B cell (primary cell): ENCODE measurements around the gene SFMBT1. TPM values are rescaled to one million over a fixed set of nuclear protein-coding genes. Genes with fewer than 3 reads are reported as not detected.

Experiments
- ATAC-seq: fragments of 200-7000 bp; cut with Tn5 transposase; one replicate; pipeline ENCODE4 v1.10.0; 2021; ENCODE audit warnings: low read depth, mild to moderate bottlenecking, moderate number of reproducible peaks, moderate library complexity
- CTCF ChIA-PET: fragments of 350-600 bp; sonication (Branson Sonifier 250); formaldehyde crosslinking; loops from one replicate; lab custom pipeline; 2021; ENCODE audit warnings: antibody characterized with exemption, inconsistent platforms; lab: Charles Lee
- POLR2A ChIA-PET: fragments of 350-600 bp; sonication (Branson Sonifier 250); formaldehyde crosslinking; loops from one replicate; lab custom pipeline; 2021; ENCODE audit warnings: antibody characterized with exemption; lab: Charles Lee
- DNase-seq: peaks from one replicate; pipeline ENCODE4 v3.0.0; 2013
- H2AFZ ChIP-seq: 2 replicates; pipeline ENCODE4 v1.6.1; 2012; ENCODE audit warnings: mild to moderate bottlenecking, low read depth, low read length; ENCODE audit not compliant: insufficient read depth, poor library complexity, severe bottlenecking
- H3K27ac ChIP-seq, 2 donors: 1 replicate in 1 of 2; 2 replicates in 1 of 2; pipeline ENCODE4 v1.5.1; 2012 to 2013; ENCODE audit warnings: low read length in 2 of 2, mild to moderate bottlenecking in 2 of 2, moderate library complexity in 1 of 2
- H3K27me3 ChIP-seq, 4 experiments: fragments of 200-600 bp in 1 of 4; sonication (generic) in 1 of 4; replicated peaks in 1 of 4; 1 replicate in 2 of 4; 2 replicates in 2 of 4; pipeline versions ENCODE4 v1.6.1 to v1.7.0; 2013 to 2016; ENCODE audit warnings: low read length in 3 of 4, mild to moderate bottlenecking in 2 of 4, mixed read lengths in 1 of 4, moderate library complexity in 1 of 4; ENCODE audit not compliant: insufficient read depth in 4 of 4, control insufficient read depth in 3 of 4; ENCODE audit errors: control extremely low read depth in 1 of 4
- H3K36me3 ChIP-seq, 2 experiments: replicated peaks in 1 of 2; 1 replicate in 1 of 2; 2 replicates in 1 of 2; pipeline versions ENCODE4 v1.6.1 to v1.7.1; 2013; ENCODE audit warnings: low read length in 1 of 2; ENCODE audit not compliant: insufficient read depth in 2 of 2, control insufficient read depth in 1 of 2; ENCODE audit errors: control extremely low read depth in 1 of 2, extremely low read depth in 1 of 2
- H3K4me1 ChIP-seq, 2 donors: fragments of 200-600 bp in 1 of 2; sonication (generic) in 1 of 2; 1 replicate in 1 of 2; 2 replicates in 1 of 2; pipeline versions ENCODE4 v1.5.1 to v1.6.1; 2013 to 2017; ENCODE audit warnings: low read length in 2 of 2; ENCODE audit not compliant: control insufficient read depth in 2 of 2, insufficient read depth in 2 of 2
- H3K4me2 ChIP-seq: replicated peaks from 2 replicates; pipeline ENCODE3; 2012; ENCODE audit warnings: mild to moderate bottlenecking, low read depth, low read length; ENCODE audit not compliant: poor library complexity, severe bottlenecking
- H3K4me3 ChIP-seq, 5 experiments: fragments of 200-600 bp in 1 of 5; sonication (generic) in 1 of 5; 1 replicate in 3 of 5; 2 replicates in 2 of 5; pipeline versions ENCODE4 v1.5.1 to v1.7.0; 2011 to 2016; ENCODE audit warnings: low read length in 4 of 5, mild to moderate bottlenecking in 4 of 5, low read depth in 2 of 5, control low read depth in 1 of 5, moderate library complexity in 1 of 5; ENCODE audit not compliant: insufficient read depth in 1 of 5; ENCODE audit errors: control extremely low read depth in 1 of 5, extremely low read depth in 1 of 5
- H3K79me2 ChIP-seq: fragments of 200-600 bp; sonication (generic); one replicate; pipeline ENCODE4 v1.6.0; 2016; ENCODE audit warnings: low read length; ENCODE audit not compliant: control insufficient read depth, insufficient read depth
- H3K9ac ChIP-seq: fragments of 200-600 bp; sonication (generic); 2 replicates; pipeline ENCODE4 v1.6.1; 2017; ENCODE audit warnings: mild to moderate bottlenecking, low read length, moderate library complexity
- H3K9me3 ChIP-seq, 3 donors: one replicate each; pipeline versions ENCODE4 v1.6.1 to v1.7.1; 2013; ENCODE audit warnings: low read length in 2 of 3; ENCODE audit not compliant: control insufficient read depth in 2 of 3, insufficient read depth in 1 of 3; ENCODE audit errors: control extremely low read depth in 1 of 3
- H4K20me1 ChIP-seq: 2 replicates; pipeline ENCODE4 v1.6.0; 2012; ENCODE audit warnings: mild to moderate bottlenecking, low read length; ENCODE audit not compliant: insufficient read depth, control insufficient read depth, poor library complexity, severe bottlenecking
- H3K27ac Mint-ChIP-seq: one replicate; pipeline ENCODE4 v1.8.0; 2021; ENCODE audit warnings: mixed read lengths
- H3K27me3 Mint-ChIP-seq: one replicate; pipeline ENCODE4 v1.8.0; 2021; ENCODE audit warnings: mixed read lengths
- H3K4me1 Mint-ChIP-seq: one replicate; pipeline ENCODE4 v1.8.0; 2021; ENCODE audit warnings: mixed read lengths
- H3K4me3 Mint-ChIP-seq: one replicate; pipeline ENCODE4 v1.8.0; 2021; ENCODE audit warnings: mixed read lengths
- H3K9me3 Mint-ChIP-seq: one replicate; pipeline ENCODE4 v1.8.0; 2022; ENCODE audit warnings: mixed read lengths; ENCODE audit not compliant: insufficient read depth
- CTCF ChIP-seq: fragments of 200-600 bp; IDR thresholded peaks from one replicate; pipeline ENCODE4 v1.8.0; 2022; ENCODE audit warnings: antibody characterized with exemption, mild to moderate bottlenecking
- EZH2 ChIP-seq: IDR thresholded peaks from 2 replicates; pipeline ENCODE4 v1.6.1; 2012; ENCODE audit warnings: borderline replicate concordance, low read depth, mild to moderate bottlenecking, moderate library complexity, low read length; ENCODE audit not compliant: insufficient read depth, poor library complexity, severe bottlenecking
- WGBS: methylation state at CpG from one replicate; pipeline ENCODE4 v1.1.5; 2013; ENCODE audit warnings: missing lambda C conversion rate; ENCODE audit not compliant: insufficient coverage; 5-methylcytosine and 5-hydroxymethylcytosine counted together
- intact Hi-C: fragments of 100-400 bp; cut with micrococcal nuclease; formaldehyde crosslinking; loops from one replicate; pipeline ENCODE4 v1.10.0; 2022
- polyA plus RNA-seq: library from polyadenylated mRNA; depleted of rRNA; stranded (reverse); fragments of >200 nt; gene quantifications from 2 replicates; pipeline ENCODE4 v1.2.3, GENCODE V29; 2012
- total RNA-seq, 2 donors: library from RNA; stranded (reverse); fragments of 120-200 nt in 1 of 2; gene quantifications; 1 replicate in 1 of 2; 2 replicates in 1 of 2; pipeline versions ENCODE4 v1.2.3 to v1.2.4, GENCODE V29; 2013 to 2022

The SFMBT1 gene
- total and polyA plus RNA-seq, 2 donors (not counting 1 experiment from before 2014, with no cell fraction given): 9.9 to 55.8 TPM

GRCh38 chr3:52931889-52932288 is 114.0 kb downstream of the SFMBT1 start:
- Histone ChIP-seq H4K20me1 (no peaks in the 10 kb centered on the region), H3K4me3 (no peak overlapping the region), H3K79me2 (no peaks in the 10 kb centered on the region), H3K9me3 (no peaks in the 10 kb centered on the region), H2AFZ (no peak overlapping the region), H3K4me2 (no peak overlapping the region), H3K27me3 (no peaks in the 10 kb centered on the region), H3K36me3 (peaks cover 0 to 2% of the 10 kb centered on the region in 2 experiments), H3K9ac (no peak overlapping the region), H3K27ac (no peak overlapping the region), H3K4me1 (peaks cover 20 to 22% of the 10 kb centered on the region in 2 donors)
- 94% methylated on average over 2 of the region's 2 CpGs for WGBS
- no peak for ATAC-seq
- peak; percentile 49 for TF ChIP-seq CTCF
- no peak for TF ChIP-seq EZH2
- peak; percentile 16 for DNase-seq
- no peak overlapping the region for H3K4me3 Mint-ChIP-seq
- intact Hi-C loops: loop anchor here (5.0 kb wide), 1 partner anchor 35 kb away; the partner anchor contains the start of gene STIMATE
- POLR2A ChIA-PET: interaction anchor here (0.6 kb wide), 1 partner anchor 9 kb away, joined by 3 read pairs; no protein-coding TSS in a partner anchor
- peaks cover 24% of the 10 kb centered on the region for H3K4me1 Mint-ChIP-seq
- H3K27me3 Mint-ChIP-seq: no peaks in the 10 kb centered on the region
- CTCF ChIA-PET: interaction anchor here (0.7 to 2.7 kb wide), 10 partner anchors 11 to 141 kb away, joined by 3 to 18 read pairs (median 4); partner anchors contain the start of gene SFMBT1
- H3K27ac Mint-ChIP-seq: peak overlapping the region; percentile 22
- H3K9me3 Mint-ChIP-seq: no peaks in the 10 kb centered on the region

GRCh38 chr3:52931328-52931727 is 114.5 kb downstream of the SFMBT1 start:
- no peaks in the 10 kb centered on the region for H3K27me3 Mint-ChIP-seq
- H3K27ac Mint-ChIP-seq: no peak overlapping the region
- no peaks in the 10 kb centered on the region for H3K9me3 ChIP-seq
- ATAC-seq: no peak
- WGBS: 96% methylated on average over 5 of the region's 6 CpGs
- intact Hi-C loops: loop anchor here (5.0 kb wide), 1 partner anchor 34 kb away; the partner anchor contains the start of gene STIMATE
- TF ChIP-seq EZH2 (no peak), CTCF (no peak)
- CTCF ChIA-PET: interaction anchor here (1.0 to 2.7 kb wide), 9 partner anchors 24 to 140 kb away, joined by 3 to 18 read pairs (median 4); partner anchors contain the start of gene SFMBT1
- no peaks in the 10 kb centered on the region for H3K9me3 Mint-ChIP-seq
- POLR2A ChIA-PET: interaction anchor here (0.6 kb wide), 1 partner anchor 8 kb away, joined by 3 read pairs; no protein-coding TSS in a partner anchor
- H3K79me2 ChIP-seq: no peaks in the 10 kb centered on the region
- peak overlapping the region; percentile 58 for H3K4me2 ChIP-seq
- peak overlapping the region in 1 of 5 experiments; percentile 34 for H3K4me3 ChIP-seq
- H3K4me1 Mint-ChIP-seq: peaks cover 24% of the 10 kb centered on the region
- H3K4me1 ChIP-seq: peaks cover 20 to 22% of the 10 kb centered on the region in 2 donors
- H3K27me3 ChIP-seq: no peaks in the 10 kb centered on the region
- no peak overlapping the region for H3K4me3 Mint-ChIP-seq
- DNase-seq: no peak
- H3K36me3 ChIP-seq: peaks cover 0 to 4% of the 10 kb centered on the region in 2 experiments
- peak overlapping the region; percentile 16 for H3K9ac ChIP-seq
- peak overlapping the region; percentile 66 for H2AFZ ChIP-seq
- peak overlapping the region in 1 of 2 donors; percentile 72 for H3K27ac ChIP-seq
- no peaks in the 10 kb centered on the region for H4K20me1 ChIP-seq
